ENCODE results near the gene ESYT3. TPM values are rescaled to one million over a fixed set of nuclear protein-coding genes. Genes with fewer than 3 reads are reported as not detected.

ESYT3 gene
- total and polyA plus RNA-seq, 12 donors = 0.14 to 1.2 (median 0.21) TPM; not detected in 1

GRCh38 chr3:138432576-138433240 is 1.7 kb upstream of the ESYT3 start:
- Histone ChIP-seq H3K27ac (no peak overlapping the region), H3K27me3 (peaks cover 28% of the 10 kb centered on the region), H3K4me1 (replicated peaks in 1 of 2) (peaks cover 14 to 15% of the 10 kb centered on the region in 2 donors), H3K36me3 (replicated peaks in 1 of 2) (no peaks in the 10 kb centered on the region), H3K9me3 (replicated peaks in 1 of 3) (no peaks in the 10 kb centered on the region), H3K4me3 (no peak overlapping the region)
- WGBS, 4 donors = 81 to 86% (median 83%) methylated on average over 4 of the region's 4 CpGs
- TF ChIP-seq CTCF (IDR thresholded peaks at IDR 0.05) (no peak), POLR2A (IDR thresholded peaks at IDR 0.05) (no peak)
- intact Hi-C loops (cut with DNase I) = no loop called here
- no peak for DNase-seq

- Histone ChIP-seq H3K27me3 (peaks cover 28% of the 10 kb centered on the region), H3K4me3 (peak overlapping the region in 1 of 4 donors; percentile 46), H3K27ac (no peak overlapping the region), H3K36me3 (replicated peaks in 1 of 2) (no peaks in the 10 kb centered on the region), H3K9me3 (replicated peaks in 1 of 3) (no peaks in the 10 kb centered on the region), H3K4me1 (replicated peaks in 1 of 2) (peaks cover 14 to 15% of the 10 kb centered on the region in 2 donors)
- DNase-seq = no peak
- 35 to 57% (median 47%) methylated on average over 13 to 16 of the region's 16 CpGs for WGBS, 4 donors
- intact Hi-C loops (cut with DNase I) = no loop called here
- no peak for TF ChIP-seq POLR2A (IDR thresholded peaks at IDR 0.05)
- no peak for TF ChIP-seq CTCF (IDR thresholded peaks at IDR 0.05)
Observed at GRCh38 chr3:138433892-138434275, 532 bp upstream of the ESYT3 start.

- H3K4me3 ChIP-seq = peak overlapping the region in 2 of 4 donors; percentile 13 to 46
- H3K9me3 ChIP-seq (replicated peaks in 1 of 3) = no peaks in the 10 kb centered on the region
- 7 to 17% (median 8%) methylated on average over 25 to 78 of the region's 78 CpGs for WGBS, 4 donors
- DNase-seq = no peak
- no peak overlapping the region for H3K27ac ChIP-seq
- H3K4me1 ChIP-seq (replicated peaks in 1 of 2) = peaks cover 14 to 15% of the 10 kb centered on the region in 2 donors
- no peak for TF ChIP-seq CTCF (IDR thresholded peaks at IDR 0.05)
- no peak for TF ChIP-seq POLR2A (IDR thresholded peaks at IDR 0.05)
- no peaks in the 10 kb centered on the region for H3K36me3 ChIP-seq (replicated peaks in 1 of 2)
- H3K27me3 ChIP-seq = peaks cover 28% of the 10 kb centered on the region
- intact Hi-C loops (cut with DNase I) = no loop called here
Observed at GRCh38 chr3:138434875-138435772, 708 bp downstream of the ESYT3 start.

GRCh38 chr3:138435840-138436239 is 1.4 kb downstream of the ESYT3 start:
- H3K9me3 ChIP-seq (replicated peaks in 1 of 3) = no peaks in the 10 kb centered on the region
- H3K36me3 ChIP-seq (replicated peaks in 1 of 2) = no peaks in the 10 kb centered on the region
- H3K4me1 ChIP-seq (replicated peaks in 1 of 2) = peaks cover 14 to 15% of the 10 kb centered on the region in 2 donors
- no peak for DNase-seq
- no peak overlapping the region for H3K4me3 ChIP-seq
- intact Hi-C loops (cut with DNase I) = no loop called here
- TF ChIP-seq POLR2A (IDR thresholded peaks at IDR 0.05) = no peak
- WGBS, 4 donors = 77 to 93% (median 82%) methylated on average over 8 of the region's 8 CpGs
- peaks cover 28% of the 10 kb centered on the region for H3K27me3 ChIP-seq
- no peak overlapping the region for H3K27ac ChIP-seq
